HL-60 (cell line): ENCODE results near the gene CNTNAP2.

ENCODE experiments used
- DNase-seq, 2 experiments: peaks; one replicate each; pipeline ENCODE4 v3.0.0-alpha.2; 2010 to 2020; ENCODE audit warnings: low read depth in 1 of 2, low spot score in 1 of 2
- H3K27ac ChIP-seq: fragments of 250-450 bp; sonication (Bioruptor Pico); replicated peaks from 2 replicates; pipeline ENCODE4 v1.5.1; 2020; ENCODE audit warnings: mild to moderate bottlenecking, moderate library complexity
- H3K27me3 ChIP-seq: fragments of 250-450 bp; sonication (Bioruptor Pico); 2 replicates; pipeline ENCODE4 v1.5.1; 2021; ENCODE audit warnings: mild to moderate bottlenecking, moderate library complexity; ENCODE audit not compliant: insufficient read depth, poor library complexity, severe bottlenecking
- H3K4me3 ChIP-seq: replicated peaks from 2 replicates; pipeline ENCODE4 v1.5.1; 2011; ENCODE audit warnings: mild to moderate bottlenecking, control low read depth, low read length; ENCODE audit not compliant: insufficient read depth
- GABPA ChIP-seq: IDR thresholded peaks from 2 replicates; pipeline ENCODE4 v1.6.1; 2012; ENCODE audit warnings: low read depth
- POLR2AphosphoS5 ChIP-seq: IDR thresholded peaks from 2 replicates; pipeline ENCODE4 v1.6.1; 2012; ENCODE audit warnings: low read depth
- SPI1 ChIP-seq: IDR thresholded peaks from 2 replicates; pipeline ENCODE4 v1.6.1; 2012; ENCODE audit warnings: low read depth, mild to moderate bottlenecking, borderline replicate concordance
- TF ChIP-seq, protein P1 (sequence below): IDR thresholded peaks from 2 replicates; pipeline ENCODE4 v1.6.1; 2012; ENCODE audit warnings: low read depth; ENCODE audit not compliant: insufficient replicate concordance
- TF ChIP-seq, protein P2 (sequence below): IDR thresholded peaks from one replicate; pipeline ENCODE4 v1.5.1; 2011; ENCODE audit warnings: low read length, control low read depth, inconsistent platforms; ENCODE audit not compliant: insufficient read depth

CNTNAP2 gene

DNA sequence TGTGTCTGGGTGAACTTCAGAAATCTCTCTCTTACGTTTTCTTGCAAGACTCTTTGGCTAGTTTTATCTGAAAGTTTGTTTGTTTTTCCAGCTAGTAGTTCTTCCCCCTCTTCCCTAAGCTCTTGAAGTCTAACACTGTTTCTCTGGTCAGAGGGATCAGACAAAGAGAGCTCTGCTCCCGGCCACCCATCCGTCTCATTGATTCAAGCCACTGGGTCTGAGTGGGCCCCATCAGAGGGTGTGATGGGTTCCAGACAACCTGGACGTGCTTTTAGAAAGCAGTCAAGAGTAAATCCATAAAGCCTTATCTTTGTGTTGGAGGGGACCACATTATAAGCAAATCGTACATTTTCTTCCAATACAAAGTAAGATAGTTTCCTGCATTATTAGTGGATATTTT is 2231.4 kb downstream of the CNTNAP2 start:
- TF ChIP-seq SPI1 (no peak), GABPA (no peak), POLR2AphosphoS5 (no peak)
- TF ChIP-seq, protein P1, sequence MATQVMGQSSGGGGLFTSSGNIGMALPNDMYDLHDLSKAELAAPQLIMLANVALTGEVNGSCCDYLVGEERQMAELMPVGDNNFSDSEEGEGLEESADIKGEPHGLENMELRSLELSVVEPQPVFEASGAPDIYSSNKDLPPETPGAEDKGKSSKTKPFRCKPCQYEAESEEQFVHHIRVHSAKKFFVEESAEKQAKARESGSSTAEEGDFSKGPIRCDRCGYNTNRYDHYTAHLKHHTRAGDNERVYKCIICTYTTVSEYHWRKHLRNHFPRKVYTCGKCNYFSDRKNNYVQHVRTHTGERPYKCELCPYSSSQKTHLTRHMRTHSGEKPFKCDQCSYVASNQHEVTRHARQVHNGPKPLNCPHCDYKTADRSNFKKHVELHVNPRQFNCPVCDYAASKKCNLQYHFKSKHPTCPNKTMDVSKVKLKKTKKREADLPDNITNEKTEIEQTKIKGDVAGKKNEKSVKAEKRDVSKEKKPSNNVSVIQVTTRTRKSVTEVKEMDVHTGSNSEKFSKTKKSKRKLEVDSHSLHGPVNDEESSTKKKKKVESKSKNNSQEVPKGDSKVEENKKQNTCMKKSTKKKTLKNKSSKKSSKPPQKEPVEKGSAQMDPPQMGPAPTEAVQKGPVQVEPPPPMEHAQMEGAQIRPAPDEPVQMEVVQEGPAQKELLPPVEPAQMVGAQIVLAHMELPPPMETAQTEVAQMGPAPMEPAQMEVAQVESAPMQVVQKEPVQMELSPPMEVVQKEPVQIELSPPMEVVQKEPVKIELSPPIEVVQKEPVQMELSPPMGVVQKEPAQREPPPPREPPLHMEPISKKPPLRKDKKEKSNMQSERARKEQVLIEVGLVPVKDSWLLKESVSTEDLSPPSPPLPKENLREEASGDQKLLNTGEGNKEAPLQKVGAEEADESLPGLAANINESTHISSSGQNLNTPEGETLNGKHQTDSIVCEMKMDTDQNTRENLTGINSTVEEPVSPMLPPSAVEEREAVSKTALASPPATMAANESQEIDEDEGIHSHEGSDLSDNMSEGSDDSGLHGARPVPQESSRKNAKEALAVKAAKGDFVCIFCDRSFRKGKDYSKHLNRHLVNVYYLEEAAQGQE = no peak
- TF ChIP-seq, protein P2, sequence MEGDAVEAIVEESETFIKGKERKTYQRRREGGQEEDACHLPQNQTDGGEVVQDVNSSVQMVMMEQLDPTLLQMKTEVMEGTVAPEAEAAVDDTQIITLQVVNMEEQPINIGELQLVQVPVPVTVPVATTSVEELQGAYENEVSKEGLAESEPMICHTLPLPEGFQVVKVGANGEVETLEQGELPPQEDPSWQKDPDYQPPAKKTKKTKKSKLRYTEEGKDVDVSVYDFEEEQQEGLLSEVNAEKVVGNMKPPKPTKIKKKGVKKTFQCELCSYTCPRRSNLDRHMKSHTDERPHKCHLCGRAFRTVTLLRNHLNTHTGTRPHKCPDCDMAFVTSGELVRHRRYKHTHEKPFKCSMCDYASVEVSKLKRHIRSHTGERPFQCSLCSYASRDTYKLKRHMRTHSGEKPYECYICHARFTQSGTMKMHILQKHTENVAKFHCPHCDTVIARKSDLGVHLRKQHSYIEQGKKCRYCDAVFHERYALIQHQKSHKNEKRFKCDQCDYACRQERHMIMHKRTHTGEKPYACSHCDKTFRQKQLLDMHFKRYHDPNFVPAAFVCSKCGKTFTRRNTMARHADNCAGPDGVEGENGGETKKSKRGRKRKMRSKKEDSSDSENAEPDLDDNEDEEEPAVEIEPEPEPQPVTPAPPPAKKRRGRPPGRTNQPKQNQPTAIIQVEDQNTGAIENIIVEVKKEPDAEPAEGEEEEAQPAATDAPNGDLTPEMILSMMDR = no peak
- DNase-seq = no peak
- Histone ChIP-seq H3K27ac (no peak overlapping the region), H3K27me3 (no peaks in the 10 kb centered on the region), H3K4me3 (no peak overlapping the region)

DNA sequence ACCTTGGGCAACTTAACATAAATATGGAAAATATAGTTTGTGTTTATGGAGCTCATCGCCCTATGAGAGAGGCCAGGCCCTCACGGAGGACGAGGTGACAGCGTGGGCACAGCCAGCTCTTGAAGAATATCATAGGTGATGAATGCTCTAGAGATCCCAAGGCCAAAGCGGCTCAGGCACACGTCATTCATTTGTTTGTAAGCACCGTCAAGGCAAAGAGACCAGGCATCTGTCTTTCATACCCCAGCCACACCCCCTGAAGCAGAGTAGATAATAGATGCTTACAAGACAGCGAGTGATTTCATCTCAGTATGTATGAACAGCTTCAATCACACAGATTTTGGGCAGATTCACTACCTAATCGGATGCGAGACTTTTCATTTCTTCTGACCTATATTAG is 2231.9 kb downstream of the CNTNAP2 start:
- DNase-seq = no peak
- TF ChIP-seq GABPA = no peak
- TF ChIP-seq, protein P2 = no peak
- TF ChIP-seq SPI1 = no peak
- no peak for TF ChIP-seq POLR2AphosphoS5
- TF ChIP-seq, protein P1 = no peak
- no peaks in the 10 kb centered on the region for H3K27me3 ChIP-seq

DNA sequence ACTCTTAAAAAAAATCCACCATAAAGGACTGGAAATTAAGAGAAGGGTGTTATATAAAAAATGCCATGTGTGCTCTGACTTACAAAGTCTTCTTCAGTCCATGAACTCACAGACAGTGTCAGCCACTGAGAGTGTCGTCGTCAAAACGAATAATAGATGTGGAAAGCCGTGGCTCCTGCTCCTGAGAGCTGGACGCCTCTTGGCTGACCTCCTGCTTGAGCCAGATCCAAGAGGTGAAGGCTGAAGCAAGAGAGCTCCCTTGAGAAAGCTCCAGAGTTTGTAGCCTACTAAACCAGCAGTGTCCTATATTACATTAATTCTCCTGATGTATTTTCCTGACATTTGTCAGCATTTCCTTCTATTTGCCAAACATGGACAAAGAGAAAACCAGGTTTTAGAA is 2239.7 kb downstream of the CNTNAP2 start:
- no peak overlapping the region for H3K4me3 ChIP-seq
- no peak for DNase-seq
- no peaks in the 10 kb centered on the region for H3K27me3 ChIP-seq
- no peak for TF ChIP-seq GABPA
- TF ChIP-seq, protein P2 = no peak
- no peak for TF ChIP-seq POLR2AphosphoS5
- no peak for TF ChIP-seq SPI1
- TF ChIP-seq, protein P1 = no peak
- no peak overlapping the region for H3K27ac ChIP-seq

More for the DNA sequence above, 2231.9 kb downstream of the CNTNAP2 start:
- H3K4me3 ChIP-seq = no peak overlapping the region
- H3K27ac ChIP-seq = no peak overlapping the region
